Activated CD8-positive, alpha-beta memory T cell treated with anti-CD3 and anti-CD28 coated beads, Interleukin-2, amount 50 U/mL, for 4 hours (primary cell): ENCODE measurements around the gene LUZP1.

Experiments
- DNase-seq: peaks from one replicate; pipeline ENCODE4 v3.0.0-alpha.2; 2020

LUZP1 gene

DNA sequence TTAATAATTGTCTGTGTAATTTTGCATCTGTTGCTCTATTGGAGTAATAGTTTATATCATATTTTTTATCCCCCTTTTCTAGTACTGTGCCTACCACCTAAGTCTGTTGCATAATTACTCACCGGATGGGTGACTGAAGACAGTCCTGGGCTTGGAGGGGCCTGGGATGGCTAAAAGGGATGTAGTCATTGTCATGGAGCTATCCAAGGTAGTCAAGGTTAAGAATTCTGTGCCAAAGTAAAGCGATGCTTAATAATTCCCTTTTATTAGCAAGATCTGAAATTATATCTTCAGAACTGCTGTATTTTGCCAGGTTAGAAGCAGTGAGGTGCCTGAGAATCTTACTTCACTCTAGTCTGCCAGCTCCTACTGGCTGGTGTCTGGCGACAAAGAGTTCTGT, 87.8 kb downstream of the LUZP1 start:
- no peak for DNase-seq

- no peak for DNase-seq
Measured at GRCh38 chr1:23079025-23079424, 89.6 kb downstream of the LUZP1 start.

DNA sequence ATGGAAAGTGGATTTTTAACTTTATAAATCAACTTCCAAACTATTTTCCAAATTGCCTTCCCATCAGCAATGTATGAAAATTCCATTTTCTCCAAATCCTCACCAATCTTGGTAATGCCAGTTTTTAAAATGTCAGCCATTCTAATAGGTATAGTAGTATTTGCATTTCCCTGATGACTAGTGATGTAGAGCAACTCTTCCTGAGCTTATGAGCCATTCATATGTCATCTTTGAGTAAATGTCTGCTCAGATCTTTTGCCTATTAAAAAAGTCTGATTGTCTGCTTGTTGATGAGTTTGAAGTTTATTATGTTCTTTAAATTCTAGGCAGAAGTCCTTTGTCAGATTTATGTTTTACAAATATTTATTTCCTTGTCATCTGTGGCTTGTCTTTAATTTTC, 94.6 kb downstream of the LUZP1 start:
- DNase-seq: no peak

DNA sequence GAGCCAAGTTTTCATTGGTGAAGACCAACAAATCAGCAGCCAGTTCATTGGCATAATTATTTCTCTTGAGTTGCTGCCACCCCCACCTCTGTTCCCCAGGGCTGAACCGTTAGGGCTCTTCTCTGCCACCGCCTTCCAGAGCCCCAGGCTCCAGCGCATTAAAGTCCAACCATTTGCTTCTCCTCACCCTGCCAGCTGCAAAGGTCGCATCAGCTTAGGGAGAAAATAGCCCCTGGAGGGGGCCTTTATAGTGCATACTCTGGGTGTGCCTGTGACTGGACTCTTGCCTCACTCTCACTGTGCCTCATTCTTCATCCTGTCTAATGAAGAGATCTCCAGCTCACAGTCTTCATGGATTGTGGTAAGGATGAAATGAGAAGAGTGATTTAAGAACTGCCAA, 99.0 kb downstream of the LUZP1 start:
- no peak for DNase-seq

DNA sequence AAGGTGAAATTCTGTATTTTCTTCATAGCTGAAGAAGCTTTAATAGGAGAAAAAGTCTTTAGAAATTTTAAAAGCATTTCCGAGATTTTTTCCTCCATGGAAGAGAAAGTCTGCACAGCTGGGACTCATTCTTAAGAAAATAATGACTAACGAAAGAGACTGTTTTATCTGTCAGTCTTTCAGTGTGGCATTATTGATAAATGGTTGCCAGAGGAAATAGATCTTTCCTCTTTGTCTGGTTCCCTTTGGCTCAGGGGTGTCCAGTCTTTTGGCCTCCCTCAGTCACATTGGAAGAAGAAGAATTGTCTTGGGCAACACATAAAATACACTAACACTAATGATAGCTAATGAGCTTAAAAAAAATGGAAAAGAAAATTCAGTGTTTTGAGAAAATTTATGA, 99.5 kb downstream of the LUZP1 start:
- DNase-seq: no peak

GRCh38 chr1:23066075-23066474, 102.6 kb downstream of the LUZP1 start:
- no peak for DNase-seq

GRCh38 chr1:23065385-23065784, 103.3 kb downstream of the LUZP1 start:
- no peak for DNase-seq

GRCh38 chr1:23062271-23062670, 106.4 kb downstream of the LUZP1 start:
- no peak for DNase-seq

DNA sequence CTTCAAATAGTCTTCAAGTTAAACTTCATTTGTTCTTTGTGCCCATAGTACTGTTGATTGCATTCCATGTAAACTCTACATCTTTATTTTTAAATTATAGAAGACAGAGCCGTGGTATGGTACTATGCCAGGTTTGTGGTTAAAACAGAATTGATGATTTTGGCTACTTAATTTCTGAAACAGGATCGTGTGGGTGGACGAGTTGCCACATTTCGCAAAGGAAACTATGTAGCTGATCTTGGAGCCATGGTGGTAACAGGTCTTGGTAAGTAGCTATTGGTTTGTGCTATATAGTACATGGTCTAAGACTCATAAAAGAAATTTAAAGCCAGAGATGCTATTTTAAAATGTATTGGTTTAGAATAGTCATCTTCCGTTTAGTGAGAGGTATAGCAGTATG, 111.4 kb downstream of the LUZP1 start:
- no peak for DNase-seq

- DNase-seq: no peak
Measured at GRCh38 chr1:23051290-23051909, 117.3 kb downstream of the LUZP1 start.

DNA sequence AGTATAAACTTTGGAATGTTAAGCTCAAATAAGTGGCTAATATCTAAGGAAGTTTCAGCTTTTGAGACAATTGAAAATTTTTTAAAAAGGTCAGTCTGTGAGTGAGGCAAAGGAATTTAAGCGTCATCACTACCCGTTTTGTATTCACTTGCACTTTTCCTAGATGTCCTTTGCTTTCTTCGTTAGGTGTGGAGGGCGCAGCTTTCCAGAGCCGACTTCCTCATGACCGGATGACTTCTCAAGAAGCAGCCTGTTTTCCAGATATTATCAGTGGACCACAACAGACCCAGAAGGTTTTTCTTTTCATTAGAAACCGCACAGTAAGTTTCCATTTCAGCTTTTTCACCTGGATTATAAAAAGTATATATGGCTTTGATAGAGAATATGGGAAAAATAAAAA, 118.5 kb downstream of the LUZP1 start:
- no peak for DNase-seq

DNA sequence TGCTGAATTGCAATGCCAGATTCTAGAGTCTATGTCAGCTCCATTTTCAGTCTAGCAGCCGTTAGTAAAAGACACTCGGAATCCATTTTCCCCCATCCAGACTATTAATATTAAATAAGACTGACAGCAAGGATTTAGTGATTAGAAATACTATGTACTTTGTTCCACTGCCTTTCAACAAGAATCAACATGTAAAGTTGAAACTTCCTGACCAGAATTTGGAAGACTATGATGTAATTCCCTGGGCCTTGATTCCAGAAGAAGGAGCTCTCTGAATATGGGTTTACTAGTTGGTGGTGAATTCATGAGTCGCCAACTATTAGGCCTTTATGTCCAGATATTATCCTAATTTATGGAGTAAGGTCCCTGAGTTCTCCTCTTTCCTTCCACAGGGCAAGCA, 124.6 kb downstream of the LUZP1 start:
- DNase-seq: no peak

DNA sequence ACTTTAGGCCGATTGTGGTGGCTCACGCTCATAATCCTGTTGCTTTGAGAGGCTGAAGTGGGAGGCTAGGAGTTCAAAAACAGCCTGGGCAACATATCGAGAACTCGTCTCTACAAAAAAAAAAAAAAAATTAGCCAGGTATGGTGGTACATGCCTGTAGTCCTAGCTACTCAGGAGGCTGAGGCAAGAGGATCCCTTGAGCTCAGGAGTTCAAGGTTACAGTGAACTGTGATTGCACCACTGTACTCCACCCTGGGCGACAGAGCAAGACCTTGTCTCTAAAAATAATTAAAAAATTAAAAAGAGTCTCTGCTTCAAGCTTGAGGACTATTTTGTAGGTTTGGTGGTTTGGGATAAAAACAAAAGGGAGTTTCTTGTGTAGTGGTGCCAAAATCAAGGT, 128.1 kb downstream of the LUZP1 start:
- DNase-seq: no peak

DNA sequence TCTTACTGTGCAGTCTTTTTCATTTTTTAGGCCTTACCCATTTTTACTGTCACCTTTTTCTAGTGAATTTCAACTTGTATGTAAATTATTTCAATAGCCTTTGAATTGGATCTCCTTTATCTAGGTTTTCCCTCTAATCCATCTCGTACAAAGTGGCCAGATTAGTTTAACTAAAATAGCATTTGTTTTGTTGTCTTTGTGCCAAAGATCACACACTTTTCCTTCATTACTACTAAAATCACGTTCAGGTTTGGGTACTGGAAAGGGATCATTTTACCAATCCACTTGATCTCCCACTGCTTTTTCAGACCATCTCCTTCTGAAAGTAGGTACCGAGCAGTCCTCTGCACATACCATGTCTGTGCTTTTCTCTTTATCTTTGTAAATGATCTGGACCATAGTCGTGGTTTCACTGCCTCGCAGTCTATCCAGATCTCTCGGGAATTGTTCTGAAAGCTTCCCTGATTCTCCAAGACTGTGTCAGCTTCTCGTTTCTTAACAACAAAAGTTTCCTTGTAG, 129.3 kb downstream of the LUZP1 start:
- no peak for DNase-seq

- DNase-seq: no peak
Measured at GRCh38 chr1:23037081-23037740, 131.4 kb downstream of the LUZP1 start.

DNA sequence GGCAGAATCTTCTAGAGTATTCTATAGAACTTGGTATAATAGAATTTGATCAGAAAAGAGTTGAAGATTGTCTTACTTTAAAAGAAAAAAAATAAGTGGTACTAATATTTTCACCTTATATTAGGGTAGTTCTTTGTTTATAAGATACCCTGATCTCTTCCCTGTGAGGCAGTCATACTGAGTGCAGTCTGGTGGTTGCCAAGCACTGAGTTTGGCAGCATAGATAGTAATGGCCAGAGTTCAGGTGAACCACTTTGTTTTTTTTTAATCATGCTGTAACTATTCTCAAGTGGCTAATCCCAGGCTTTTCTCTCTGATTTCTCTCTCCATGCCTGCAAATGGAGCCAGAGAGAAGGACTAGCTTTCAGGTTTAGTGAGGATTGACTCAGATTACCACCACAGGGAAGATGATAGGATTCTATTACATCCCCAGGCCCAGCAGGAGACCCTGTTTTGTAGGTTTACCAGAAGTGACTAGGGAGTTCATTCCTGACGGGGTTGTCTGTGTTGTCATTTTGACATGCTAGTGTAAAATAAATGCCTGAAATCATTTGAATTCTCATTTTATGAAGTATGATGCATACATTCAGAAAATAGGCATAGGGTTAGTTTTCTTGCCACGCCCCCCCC, 132.7 kb downstream of the LUZP1 start:
- no peak for DNase-seq
